NCI-H128 (cell line): ENCODE measurements around the gene TAF13.
A peak's percentile ranks its signal among the peaks of the same experiment; 100 is the strongest.

Experiments
- DNase-seq: peaks from one replicate; lab custom pipeline; 2025; ENCODE audit not compliant: unreplicated experiment; lab: John Stamatoyannopoulos, UW

The TAF13 gene, protein sequence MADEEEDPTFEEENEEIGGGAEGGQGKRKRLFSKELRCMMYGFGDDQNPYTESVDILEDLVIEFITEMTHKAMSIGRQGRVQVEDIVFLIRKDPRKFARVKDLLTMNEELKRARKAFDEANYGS

DNA sequence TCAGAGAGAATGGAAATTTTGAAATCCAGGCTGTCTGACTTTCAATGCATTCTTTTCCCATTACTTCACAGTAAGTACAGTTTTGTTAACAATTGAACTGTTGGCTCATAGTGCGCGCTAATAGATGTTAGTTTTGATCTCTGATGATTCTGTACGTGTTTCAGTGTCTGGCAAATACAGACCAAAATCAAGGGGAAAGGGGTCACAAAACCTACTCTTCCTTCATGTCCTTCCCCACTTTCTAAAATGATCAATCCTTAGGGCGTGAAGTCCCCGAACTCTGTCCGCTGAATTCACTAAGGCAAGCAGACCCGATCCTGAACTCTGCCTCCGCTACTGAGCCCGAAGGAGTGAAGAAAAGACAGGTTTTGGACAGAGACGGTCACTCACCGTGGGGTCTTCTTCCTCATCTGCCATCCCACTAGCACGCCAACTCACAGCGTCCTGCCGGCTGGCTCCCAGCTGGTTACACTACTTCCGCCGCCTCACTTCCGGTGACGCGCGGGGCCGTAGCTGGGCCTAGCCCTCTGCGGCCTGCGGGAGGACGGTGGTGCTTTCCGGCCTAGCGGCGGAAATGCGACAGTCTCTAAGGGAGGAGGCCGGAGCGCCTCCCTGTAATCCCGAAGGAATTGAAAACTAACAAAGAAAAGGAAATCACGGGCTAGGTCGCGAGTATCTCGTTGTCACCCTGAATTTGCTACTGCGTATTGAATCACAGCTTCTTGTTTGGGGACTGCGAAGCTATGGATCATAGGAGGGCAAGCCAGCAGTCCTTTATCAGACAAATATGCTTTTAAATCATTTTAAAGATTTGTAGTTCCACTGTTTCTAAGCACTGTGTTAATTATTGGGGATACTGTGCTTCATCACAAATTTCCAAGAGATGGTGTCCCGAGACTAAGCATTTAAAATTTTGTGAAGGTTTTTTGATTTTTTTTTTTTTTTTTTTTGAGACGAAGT lies at the start of gene TAF13:
Gene TAF13, minus strand, starts transcription at position 473 of the 960 bp plus-strand sequence. Its CDS starts 56 bp downstream, at position 417.
- peak; percentile 76 for DNase-seq

DNA sequence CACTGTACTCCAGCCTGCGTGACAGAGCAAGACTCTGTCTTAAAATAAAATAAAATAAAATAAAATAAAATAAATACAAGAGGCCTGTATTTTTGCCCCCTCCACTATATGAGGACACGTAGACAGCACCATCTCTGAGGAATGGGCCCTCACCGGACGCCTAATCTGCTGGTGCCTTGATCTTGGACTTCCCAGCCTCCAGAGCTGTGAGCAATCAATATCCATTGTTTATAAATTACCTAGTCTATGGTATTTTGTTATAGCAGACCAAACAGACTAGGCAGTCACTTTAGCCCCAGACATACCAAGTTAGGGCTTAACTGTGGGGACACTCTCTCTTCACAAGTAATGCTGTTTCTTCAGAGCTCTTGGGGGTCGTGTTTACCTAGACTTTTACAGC lies 44.6 kb upstream of the TAF13 start:
- DNase-seq = no peak

GRCh38 chr1:109118089-109118488 lies 42.3 kb upstream of the TAF13 start:
- no peak for DNase-seq

DNA sequence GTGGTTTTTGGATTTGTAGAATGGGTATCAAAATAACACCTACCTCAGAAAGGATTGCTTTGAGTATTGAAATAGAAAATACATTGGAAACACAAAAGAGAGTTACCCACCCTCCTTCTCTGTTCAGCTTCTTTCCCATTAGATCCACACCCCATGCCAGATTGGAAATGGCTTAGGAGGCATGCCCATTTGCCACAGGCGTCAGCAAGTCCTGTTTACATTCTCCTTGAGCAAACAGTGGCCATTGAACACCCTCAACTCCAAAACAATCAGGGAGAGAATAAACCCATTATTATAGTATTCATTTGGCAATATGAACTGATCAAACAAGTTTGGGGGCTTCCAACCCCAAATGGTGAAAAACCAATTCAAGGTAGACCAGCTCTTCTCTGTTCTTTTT lies 40.5 kb upstream of the TAF13 start:
- no peak for DNase-seq

DNA sequence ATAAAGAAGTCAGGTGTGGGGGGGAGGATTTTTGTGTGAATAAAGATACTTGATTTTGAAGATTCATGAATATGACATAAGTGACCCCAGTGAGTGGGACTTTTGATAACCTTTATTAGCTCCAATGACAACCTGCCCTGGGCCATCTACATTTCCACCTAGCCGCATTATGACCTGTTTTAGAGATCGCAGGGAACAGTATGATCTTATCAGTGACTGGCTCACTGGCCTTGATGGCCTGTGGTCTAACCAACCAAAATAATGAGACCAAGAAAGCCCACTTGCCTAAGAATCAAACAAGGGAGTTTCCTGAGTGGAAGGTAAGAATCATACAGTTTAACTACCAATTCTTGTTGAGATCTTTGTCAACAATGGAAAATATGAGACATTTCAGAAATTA lies 39.9 kb upstream of the TAF13 start:
- no peak for DNase-seq

- DNase-seq = no peak
Measured at GRCh38 chr1:109114342-109114674, 38.5 kb upstream of the TAF13 start.

DNA sequence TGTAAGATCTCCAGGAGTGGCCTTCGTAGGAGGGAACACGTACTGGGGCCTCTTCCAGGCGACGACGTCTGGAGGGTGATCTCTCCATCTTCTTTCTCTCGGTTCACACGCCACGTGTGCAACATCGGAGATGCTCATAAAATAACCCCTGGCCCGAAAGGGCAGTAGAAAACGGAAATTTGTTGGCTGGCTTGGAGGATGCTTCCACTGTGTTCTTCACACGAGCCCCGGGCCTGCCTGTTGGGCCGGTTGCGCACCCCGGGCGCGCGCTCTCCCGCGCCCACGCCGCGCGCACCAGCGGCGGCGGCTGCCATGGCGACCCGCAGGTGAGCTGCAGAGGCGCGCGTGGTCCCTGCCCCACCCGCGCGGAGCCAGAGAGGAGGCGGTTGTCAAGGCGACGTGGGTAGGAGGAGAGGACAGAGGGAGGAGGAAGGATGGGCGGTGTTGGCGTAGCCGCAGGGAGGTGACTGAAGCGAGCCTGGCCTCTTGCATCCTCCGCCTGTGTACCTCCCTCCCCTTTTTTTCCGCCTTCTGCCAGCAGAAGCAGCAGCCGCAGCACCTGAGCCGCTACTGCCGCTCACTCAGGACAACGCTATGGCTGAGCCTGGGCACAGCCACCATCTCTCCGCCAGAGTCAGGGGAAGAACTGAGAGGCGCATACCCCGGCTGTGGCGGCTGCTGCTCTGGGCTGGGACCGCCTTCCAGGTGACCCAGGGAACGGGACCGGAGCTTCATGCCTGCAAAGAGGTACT lies 38.0 kb upstream of the TAF13 start, which contains the start of gene ELAPOR1:
Gene ELAPOR1, plus strand, starts transcription at position 526 of the 752 bp plus-strand sequence. Its CDS starts 69 bp downstream, at position 595.
- DNase-seq = peak; percentile 78

DNA sequence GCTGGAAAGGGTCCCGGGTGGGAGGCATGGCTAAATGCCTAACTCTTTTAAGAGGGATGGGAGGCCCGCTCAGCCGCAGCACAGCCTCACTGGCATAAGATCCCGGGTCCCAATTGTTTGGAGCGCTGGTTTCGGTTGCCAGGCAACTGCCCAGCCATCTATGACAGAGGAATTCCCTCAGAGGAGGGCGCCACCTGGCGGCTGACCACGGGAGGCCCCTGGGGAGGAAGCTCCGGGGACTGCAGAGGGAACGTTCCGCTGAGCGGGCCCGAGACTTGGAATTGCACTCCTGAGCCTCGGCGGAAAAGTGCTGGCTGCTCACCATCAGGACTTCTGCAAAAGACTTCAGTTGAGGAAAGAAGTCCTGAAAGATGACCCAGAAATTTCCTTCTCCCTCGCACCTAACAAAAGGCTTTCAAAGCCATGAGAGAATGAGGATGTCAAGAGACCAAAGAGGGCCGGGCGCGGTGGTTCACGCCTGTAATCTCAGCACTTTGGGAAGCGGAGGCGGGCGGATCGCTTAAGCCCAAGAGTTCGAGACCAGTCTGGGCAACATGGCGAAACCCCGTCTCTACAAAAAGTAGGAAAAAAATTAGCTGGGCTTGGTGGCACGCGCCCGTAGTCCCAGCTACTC lies 37.0 kb upstream of the TAF13 start:
- DNase-seq = peak; percentile 91

DNA sequence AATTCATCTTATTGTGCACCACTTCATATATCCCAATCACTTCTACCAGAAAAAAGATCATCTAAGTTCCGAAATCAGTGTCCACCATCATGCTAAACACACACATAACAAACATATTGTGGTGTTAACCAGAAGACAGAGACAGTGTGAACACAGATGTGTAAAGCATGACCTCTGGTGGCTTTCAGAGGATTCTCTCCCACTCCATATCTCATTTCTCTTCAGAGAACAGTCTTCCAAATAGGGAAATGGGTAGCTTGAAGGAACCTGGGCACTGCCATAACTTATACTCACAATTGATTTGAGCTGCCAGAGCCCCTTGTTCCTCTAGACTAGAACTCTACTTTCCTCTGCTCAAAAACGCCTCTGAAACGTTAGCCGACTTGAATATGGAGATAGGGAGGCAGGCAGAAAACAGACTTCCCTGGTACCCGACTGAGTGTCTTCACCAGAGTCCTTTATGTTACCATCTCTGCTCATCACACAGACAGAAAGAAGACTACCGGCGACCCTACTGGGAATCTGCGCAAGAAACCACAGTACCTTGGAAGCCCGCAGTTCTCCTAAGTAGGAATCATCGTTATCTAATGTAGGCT lies 36.4 kb upstream of the TAF13 start:
- no peak for DNase-seq

GRCh38 chr1:109111386-109112055 lies 35.7 kb upstream of the TAF13 start:
- no peak for DNase-seq

DNA sequence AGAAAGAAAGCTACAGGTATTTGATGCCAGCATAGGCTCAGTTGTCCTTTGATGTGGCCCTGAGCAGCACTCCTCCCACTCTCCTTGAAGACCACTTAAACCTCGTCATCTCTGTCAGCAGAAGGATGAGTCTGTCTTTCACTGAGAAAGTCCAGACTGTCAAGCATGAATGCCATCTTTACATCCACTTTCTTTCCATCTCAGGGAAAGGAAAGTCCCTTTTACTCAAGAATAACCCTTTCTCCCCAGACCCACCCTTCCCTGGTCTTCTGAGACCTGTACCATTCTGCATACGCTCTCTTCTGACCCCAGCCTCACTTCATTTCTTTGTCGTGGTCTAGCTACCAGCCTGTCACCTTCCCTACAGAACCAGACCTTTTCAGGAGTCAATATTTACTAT lies 34.1 kb upstream of the TAF13 start:
- DNase-seq = no peak

GRCh38 chr1:109107785-109108184 lies 32.0 kb upstream of the TAF13 start:
- DNase-seq = no peak

GRCh38 chr1:109105881-109106280 lies 30.1 kb upstream of the TAF13 start:
- no peak for DNase-seq

GRCh38 chr1:109104364-109105151 lies 28.8 kb upstream of the TAF13 start:
- no peak for DNase-seq

GRCh38 chr1:109099938-109100773 lies 24.4 kb upstream of the TAF13 start:
- DNase-seq = peak; percentile 96

DNA sequence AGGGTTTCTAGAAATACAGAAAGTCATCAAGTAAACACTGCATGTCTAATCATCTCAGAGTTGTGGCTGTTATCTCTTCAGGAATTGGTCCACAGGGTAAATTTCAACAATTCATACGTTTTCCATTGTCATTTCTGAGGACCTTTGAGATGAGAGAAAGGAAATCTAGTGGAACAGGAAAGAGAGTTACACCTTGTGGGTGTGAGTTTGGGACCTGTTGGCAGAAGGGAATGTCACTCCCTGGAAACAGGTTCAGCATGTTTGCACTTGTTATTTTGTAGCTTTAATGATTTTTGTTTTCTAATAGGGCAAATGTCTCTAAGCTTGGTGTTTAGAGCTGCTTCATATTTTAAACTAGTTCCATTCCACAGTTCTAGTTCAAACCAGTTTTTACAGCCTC lies 20.3 kb upstream of the TAF13 start:
- no peak for DNase-seq

DNA sequence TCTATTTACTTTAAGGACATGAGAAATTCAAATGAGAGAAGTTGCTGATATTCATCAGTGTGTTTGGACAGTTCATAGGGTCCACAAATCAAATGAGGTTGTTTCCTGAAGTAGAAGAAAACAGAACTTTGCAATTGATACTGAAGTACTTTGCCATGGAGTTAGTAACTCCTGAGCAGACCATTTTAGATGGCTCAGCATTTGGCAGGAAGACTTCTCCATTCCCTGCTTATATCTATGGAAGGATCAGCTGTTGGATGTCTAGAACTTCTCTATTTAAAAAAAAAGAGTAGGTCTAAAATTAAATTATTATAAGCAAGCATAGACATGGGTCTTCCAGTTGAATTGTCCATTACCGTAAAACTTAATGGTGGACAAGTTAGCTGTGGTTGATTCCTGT lies 19.8 kb upstream of the TAF13 start:
- DNase-seq = no peak

DNA sequence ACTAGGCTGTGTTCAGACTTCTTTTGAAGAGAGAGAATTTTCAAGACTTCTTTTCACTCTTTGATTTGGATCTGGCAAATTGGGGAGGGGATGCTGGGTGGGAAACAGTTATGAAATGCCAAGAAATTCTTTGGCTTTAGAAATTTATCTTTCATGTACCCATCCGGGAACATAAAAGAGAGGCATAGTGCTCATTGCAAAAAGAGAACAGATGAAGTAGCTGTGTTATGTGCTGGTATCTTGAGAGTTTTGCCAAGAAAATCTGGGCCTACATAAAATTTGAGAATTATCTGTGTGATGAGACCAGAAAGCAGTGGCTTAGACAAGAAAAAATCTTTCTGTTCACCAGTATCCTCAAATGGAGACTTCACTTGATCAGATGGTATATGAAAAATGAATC lies 19.1 kb upstream of the TAF13 start:
- no peak for DNase-seq

DNA sequence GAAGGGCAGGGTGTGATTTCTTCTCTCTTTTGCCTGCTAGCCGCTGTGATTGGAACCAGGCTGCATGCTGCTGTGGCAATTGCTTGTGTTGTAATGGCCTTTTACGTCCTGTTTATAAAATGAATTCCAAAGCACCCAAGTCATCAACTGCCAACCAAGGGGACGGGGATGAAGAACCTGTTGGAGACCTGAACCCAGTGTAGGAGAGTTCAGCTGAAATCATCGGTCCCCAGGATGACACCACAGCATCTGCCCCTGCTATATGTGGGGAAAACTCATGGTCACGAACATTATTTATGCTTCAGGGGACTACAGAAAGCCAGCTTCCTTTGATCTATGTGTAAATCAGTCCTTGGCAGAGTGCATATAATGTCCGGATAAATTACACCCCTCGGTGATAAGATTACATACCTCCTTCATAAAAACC lies 18.6 kb upstream of the TAF13 start:
- no peak for DNase-seq
